CD4-positive, alpha-beta T cell treated with Interferon gamma for 1 hour (primary cell): ENCODE results near the gene ZNF177.
A peak's percentile ranks its signal among the peaks of the same experiment; 100 is the strongest.

Experiments used
- DNase-seq: peaks from one replicate; pipeline ENCODE4 v3.0.0-alpha.2; 2020

Gene ZNF177

GRCh38 chr19:9431475-9431874, 68.7 kb downstream of the ZNF177 start:
- DNase-seq = peak; percentile 46
